Measurements from ENCODE around the gene RPL28. TPM values are rescaled to one million over a fixed set of nuclear protein-coding genes. Genes with fewer than 3 reads are reported as not detected.

The RPL28 gene
- total and polyA plus RNA-seq, 7 experiments from 2014 or later, result 740 to 3,799 (median 2,729) TPM

DNA sequence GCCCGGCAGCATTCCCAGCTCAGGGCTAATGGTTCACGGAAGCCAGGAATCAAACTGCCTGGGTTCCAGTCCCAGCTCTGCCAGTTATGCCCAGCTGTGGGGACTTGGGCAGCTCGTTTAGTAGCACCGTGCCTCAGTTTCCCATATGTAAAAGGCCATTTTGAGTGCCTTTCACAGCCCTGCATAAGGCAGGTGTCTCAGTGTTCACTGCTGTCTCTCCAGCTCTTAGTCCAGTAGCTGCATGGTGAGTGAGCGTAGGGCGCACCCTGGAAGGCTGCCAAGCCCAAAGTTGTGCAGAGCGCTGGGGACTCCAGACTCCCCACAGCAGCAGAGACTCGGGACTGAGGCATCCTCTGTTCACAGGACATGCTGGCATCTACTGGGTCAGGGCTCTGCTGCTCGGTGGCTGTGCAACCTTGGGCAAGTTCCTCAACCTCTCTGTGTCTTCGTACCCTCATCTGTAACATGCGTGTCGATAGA lies 5.5 kb downstream of the RPL28 start:
- peaks cover 0 to 60% (median 11%) of the 10 kb centered on the region in 3 experiments for H3K36me3 ChIP-seq (ENCODE audit: control insufficient read depth in 2 of 3, insufficient read depth in 3 of 3, low read length in 3 of 3)
- Mint-ChIP-seq H3K9me3 (no peaks in the 10 kb centered on the region), H3K36me3 (peaks cover 0 to 36% (median 13%) of the 10 kb centered on the region in 5 donors), H3K4me3 (no peak overlapping the region), H3K27me3 (no peaks in the 10 kb centered on the region), H3K27ac (peak overlapping the region in 3 of 9 donors; percentile 38 to 51 (median 49)), H3K4me1 (peaks cover 27 to 57% (median 44%) of the 10 kb centered on the region in 7 donors)
- H3K4me1 ChIP-seq (ENCODE audit: control insufficient read depth in 2 of 2, insufficient read depth in 2 of 2, low read length in 2 of 2), result peaks cover 25 to 30% of the 10 kb centered on the region in 2 donors
- H3K27me3 ChIP-seq (ENCODE audit: control insufficient read depth in 2 of 2, insufficient read depth in 2 of 2, low read length in 2 of 2), result no peaks in the 10 kb centered on the region
- intact Hi-C loops (cut with micrococcal nuclease), result no loop called here
- no peaks in the 10 kb centered on the region for H3K9me3 ChIP-seq (ENCODE audit: control insufficient read depth in 2 of 3, low read length in 3 of 3)
- ATAC-seq, result no peak
- POLR2A ChIA-PET, result interaction anchor here (7.3 kb wide), 1 partner anchor 14 kb away, joined by 82 read pairs; the partner anchor contains the start of gene UBE2S
- H3K27ac ChIP-seq (ENCODE audit: low read depth, low read length), result no peak overlapping the region
- no peak for DNase-seq
- no peak overlapping the region for H3K4me3 ChIP-seq (ENCODE audit: low read length)
- CTCF ChIA-PET, result interaction anchor here (0.6 kb wide), 1 partner anchor 228 kb away, joined by 4 read pairs; no protein-coding TSS in a partner anchor

DNA sequence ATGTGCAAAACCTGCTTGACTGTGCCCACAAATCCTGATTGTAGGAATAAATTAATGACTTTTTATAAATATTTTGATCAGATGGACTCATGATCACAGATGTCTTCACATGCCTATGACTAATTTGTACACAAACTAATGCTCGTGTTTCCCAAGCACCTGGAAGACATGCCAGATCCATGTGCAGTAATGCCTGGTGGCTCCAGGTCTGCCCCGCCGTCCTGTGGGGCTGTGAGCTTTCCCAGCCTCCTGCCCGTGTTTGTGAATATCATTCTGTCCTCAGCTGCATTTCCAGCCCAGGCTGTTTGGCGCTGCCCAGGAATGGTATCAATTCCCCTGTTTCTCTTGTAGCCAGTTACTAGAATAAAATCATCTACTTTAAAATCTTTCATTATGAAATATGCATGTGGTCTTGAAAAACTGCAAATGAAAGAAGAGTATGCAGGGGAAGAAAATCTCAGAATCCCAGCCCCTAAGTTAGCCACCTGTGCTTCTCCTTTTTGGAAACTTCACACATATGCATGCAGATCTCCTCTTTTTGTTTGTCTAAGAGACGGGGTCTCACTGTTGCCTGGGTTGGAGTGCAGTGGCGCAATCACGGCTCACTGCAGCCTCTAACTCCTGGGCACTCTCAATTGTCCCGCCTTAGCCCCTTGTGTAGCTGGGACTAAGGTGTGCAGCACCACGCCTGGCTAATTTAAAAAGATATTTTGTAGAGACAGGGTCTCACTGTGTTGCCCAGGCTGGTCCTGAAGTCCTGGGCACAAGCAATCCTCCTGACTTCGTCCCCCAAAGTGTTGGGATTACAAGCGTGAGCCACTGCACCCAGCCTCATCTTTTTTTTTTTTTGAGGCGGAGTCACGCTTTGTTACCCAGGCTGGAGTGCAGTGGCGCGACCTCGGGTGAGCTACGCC lies 6.2 kb downstream of the RPL28 start:
- intact Hi-C loops (cut with micrococcal nuclease), result no loop called here
- Histone ChIP-seq H3K36me3 (ENCODE audit: control insufficient read depth in 2 of 3, insufficient read depth in 3 of 3, low read length in 3 of 3) (peaks cover 0 to 55% (median 9%) of the 10 kb centered on the region in 3 experiments), H3K9me3 (ENCODE audit: control insufficient read depth in 2 of 3, low read length in 3 of 3) (no peaks in the 10 kb centered on the region), H3K4me1 (ENCODE audit: control insufficient read depth in 2 of 2, insufficient read depth in 2 of 2, low read length in 2 of 2) (peaks cover 19 to 25% of the 10 kb centered on the region in 2 donors), H3K27ac (ENCODE audit: low read depth, low read length) (no peak overlapping the region), H3K4me3 (ENCODE audit: low read length) (no peak overlapping the region), H3K27me3 (ENCODE audit: control insufficient read depth in 2 of 2, insufficient read depth in 2 of 2, low read length in 2 of 2) (no peaks in the 10 kb centered on the region)
- Mint-ChIP-seq H3K27ac (peak overlapping the region in 5 of 9 donors; percentile 0 to 51 (median 25)), H3K27me3 (no peaks in the 10 kb centered on the region), H3K36me3 (peaks cover 0 to 29% (median 6%) of the 10 kb centered on the region in 5 donors), H3K4me1 (peaks cover 20 to 51% (median 37%) of the 10 kb centered on the region in 7 donors), H3K4me3 (no peak overlapping the region), H3K9me3 (no peaks in the 10 kb centered on the region)
- DNase-seq (no peak), ATAC-seq (no peak)
- CTCF ChIA-PET, result no interaction called here
- POLR2A ChIA-PET, result interaction anchor here (7.3 kb wide), 1 partner anchor 14 kb away, joined by 82 read pairs; the partner anchor contains the start of gene UBE2S

DNA sequence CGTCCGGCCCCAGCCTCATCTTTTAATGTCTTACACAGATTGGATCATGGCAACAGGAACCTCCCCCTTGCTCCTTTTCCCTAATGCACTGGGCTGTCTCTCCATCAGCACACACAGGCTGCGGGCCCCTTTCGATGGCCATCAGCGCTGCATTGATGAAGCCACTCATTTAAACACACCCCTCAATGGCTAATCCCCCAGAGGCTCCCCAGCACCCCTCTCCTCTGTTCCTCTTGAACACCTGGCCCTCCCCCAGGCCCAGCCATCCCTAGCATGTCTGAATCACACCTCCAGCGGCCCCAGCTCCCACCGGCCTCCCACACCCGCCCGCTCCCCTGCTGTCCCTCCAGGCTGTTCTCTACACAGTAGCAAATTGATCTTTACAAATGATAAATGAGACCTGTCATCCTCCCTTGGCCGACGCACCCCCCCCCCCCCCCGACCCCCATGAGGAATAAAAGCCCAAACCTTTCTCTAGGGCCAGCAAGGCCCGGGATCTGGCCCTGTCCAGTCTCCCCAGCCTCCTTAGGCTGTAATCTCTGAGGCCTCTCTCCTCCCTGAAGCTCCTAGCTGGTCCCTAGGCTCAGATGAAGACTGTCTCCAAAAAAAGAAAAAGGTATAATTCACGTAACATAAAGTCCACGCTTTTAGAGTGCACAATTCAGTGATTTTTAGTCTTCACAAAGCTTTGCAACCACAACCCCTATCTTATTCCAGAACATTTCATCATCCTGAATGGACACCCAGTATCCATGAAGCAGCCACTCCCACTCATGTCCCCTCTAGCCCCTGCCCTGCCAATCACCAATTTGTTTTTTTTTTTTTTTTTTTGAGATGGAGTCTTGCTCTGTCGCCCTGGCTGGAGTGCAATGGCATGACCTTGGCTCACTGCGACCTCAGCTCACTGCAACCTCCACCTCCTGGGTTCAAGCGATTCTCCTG lies 7.4 kb downstream of the RPL28 start:
- peaks cover 0 to 44% (median 4%) of the 10 kb centered on the region in 3 experiments for H3K36me3 ChIP-seq (ENCODE audit: control insufficient read depth in 2 of 3, insufficient read depth in 3 of 3, low read length in 3 of 3)
- no peak for ATAC-seq

DNA sequence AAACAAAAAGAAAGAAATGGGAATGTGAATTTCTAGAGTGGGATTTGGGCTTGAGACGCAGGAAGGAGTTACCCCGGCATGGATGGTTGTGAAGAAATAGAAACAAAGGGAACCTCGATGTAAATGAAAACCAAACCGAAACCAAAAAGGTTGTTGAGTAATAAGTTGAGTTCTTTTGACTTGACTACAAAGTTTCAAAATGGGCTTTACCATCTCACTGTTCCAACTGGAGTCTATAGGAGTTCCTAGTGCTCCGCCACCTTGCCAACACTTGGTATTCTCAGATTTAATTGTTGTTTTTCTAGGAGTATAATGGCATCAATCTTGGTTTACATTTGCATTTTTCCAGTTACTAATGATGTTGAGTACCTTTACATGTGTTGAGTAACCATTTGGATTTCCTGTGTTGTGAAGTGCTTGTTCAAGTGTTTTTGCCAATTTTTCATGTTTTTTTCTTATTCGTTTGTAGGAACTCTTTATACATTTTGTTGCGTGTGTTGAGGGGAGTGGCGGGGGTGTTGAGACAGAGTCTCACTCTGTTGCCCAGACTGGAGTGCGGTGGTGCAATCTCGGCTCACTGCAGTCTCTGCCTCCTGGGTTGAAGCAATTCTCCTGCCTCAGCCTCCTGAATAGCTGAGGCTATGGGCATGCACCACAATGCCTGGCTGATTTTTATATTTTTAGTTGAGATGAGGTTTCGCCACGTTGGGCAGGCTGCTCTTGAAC lies 12.6 kb downstream of the RPL28 start:
- Histone ChIP-seq H3K4me3 (ENCODE audit: low read length) (no peak overlapping the region), H3K9me3 (ENCODE audit: control insufficient read depth in 2 of 3, low read length in 3 of 3) (no peaks in the 10 kb centered on the region), H3K36me3 (ENCODE audit: control insufficient read depth in 2 of 3, insufficient read depth in 3 of 3, low read length in 3 of 3) (peaks cover 0 to 29% (median 2%) of the 10 kb centered on the region in 3 experiments), H3K27ac (ENCODE audit: low read depth, low read length) (no peak overlapping the region), H3K27me3 (ENCODE audit: control insufficient read depth in 2 of 2, insufficient read depth in 2 of 2, low read length in 2 of 2) (no peaks in the 10 kb centered on the region), H3K4me1 (ENCODE audit: control insufficient read depth in 2 of 2, insufficient read depth in 2 of 2, low read length in 2 of 2) (no peaks in the 10 kb centered on the region)
- Mint-ChIP-seq H3K27ac (peak overlapping the region in 3 of 9 donors; percentile 13 to 28 (median 23)), H3K4me1 (peaks cover 0 to 36% (median 3%) of the 10 kb centered on the region in 7 donors), H3K27me3 (no peaks in the 10 kb centered on the region), H3K9me3 (no peaks in the 10 kb centered on the region), H3K36me3 (peaks cover 0 to 16% (median 10%) of the 10 kb centered on the region in 5 donors), H3K4me3 (peak overlapping the region in 1 of 10 donors; percentile 5)
- CTCF ChIA-PET, result no interaction called here
- DNase-seq (no peak), ATAC-seq (peak; percentile 26)
- intact Hi-C loops (cut with micrococcal nuclease), result no loop called here
- POLR2A ChIA-PET, result interaction anchor here (1.4 to 2.5 kb wide), 3 partner anchors 9 to 14 kb away, joined by 5 to 8 read pairs (median 6); partner anchors contain the start of genes RPL28, TMEM238 and UBE2S

More for the DNA sequence above, 7.4 kb downstream of the RPL28 start:
- ChIA-PET POLR2A (interaction anchor here (0.7 to 7.3 kb wide), 4 partner anchors 9 to 56 kb away, joined by 3 to 82 read pairs (median 3); partner anchors contain the start of genes TMEM238 and UBE2S), CTCF (interaction anchor here (0.7 kb wide), 1 partner anchor 17 kb away, joined by 5 read pairs; no protein-coding TSS in a partner anchor)
- Histone ChIP-seq H3K27me3 (ENCODE audit: control insufficient read depth in 2 of 2, insufficient read depth in 2 of 2, low read length in 2 of 2) (no peaks in the 10 kb centered on the region), H3K9me3 (ENCODE audit: control insufficient read depth in 2 of 3, low read length in 3 of 3) (no peaks in the 10 kb centered on the region), H3K27ac (ENCODE audit: low read depth, low read length) (no peak overlapping the region), H3K4me1 (ENCODE audit: control insufficient read depth in 2 of 2, insufficient read depth in 2 of 2, low read length in 2 of 2) (peaks cover 8 to 15% of the 10 kb centered on the region in 2 donors), H3K4me3 (ENCODE audit: low read length) (no peak overlapping the region)
- Mint-ChIP-seq H3K36me3 (peaks cover 0 to 19% (median 5%) of the 10 kb centered on the region in 5 donors), H3K9me3 (no peaks in the 10 kb centered on the region), H3K4me3 (no peak overlapping the region), H3K4me1 (peaks cover 19 to 40% (median 27%) of the 10 kb centered on the region in 7 donors), H3K27me3 (no peaks in the 10 kb centered on the region), H3K27ac (peak overlapping the region in 5 of 9 donors; percentile 18 to 71 (median 61))
- intact Hi-C loops (cut with micrococcal nuclease), result no loop called here
- no peak for DNase-seq

DNA sequence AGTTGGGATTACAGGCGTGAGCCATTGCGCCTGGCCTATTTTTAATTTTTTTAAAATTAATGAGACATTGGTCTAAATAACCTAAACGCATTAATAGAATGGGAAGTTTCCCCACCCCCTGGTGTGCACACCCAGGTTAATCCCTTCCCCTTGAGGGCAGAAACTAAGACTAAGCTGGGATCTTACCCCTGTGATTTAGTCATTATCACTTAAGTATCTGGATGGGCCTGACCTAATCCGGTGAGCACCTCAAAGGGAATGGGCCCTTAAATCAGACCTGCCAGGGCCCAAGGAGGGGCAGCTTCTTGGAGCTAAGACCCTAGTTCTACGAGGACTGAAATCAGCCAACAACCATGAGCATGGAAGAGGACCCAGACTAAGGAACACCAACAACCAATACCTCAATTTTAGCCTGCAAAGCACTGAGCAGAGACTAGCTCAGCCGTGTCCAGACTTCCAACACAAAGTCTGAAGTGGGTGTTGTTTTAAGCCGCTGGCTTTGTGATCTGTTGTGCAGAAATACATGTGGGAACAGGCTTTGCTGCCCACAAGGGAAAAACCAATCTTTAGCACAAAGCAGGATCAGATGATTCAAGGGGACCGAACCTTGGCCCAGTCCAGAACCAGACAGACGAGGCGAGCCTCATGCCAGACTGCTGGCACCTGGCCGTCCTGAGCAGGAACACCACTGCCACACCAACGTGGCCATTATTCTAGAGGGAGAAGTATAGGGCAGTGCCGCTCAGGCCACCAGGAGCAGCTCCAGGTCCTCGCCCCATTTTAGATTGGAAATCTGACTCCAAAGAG lies 14.8 kb downstream of the RPL28 start:
- Histone ChIP-seq H3K4me1 (ENCODE audit: control insufficient read depth in 2 of 2, insufficient read depth in 2 of 2, low read length in 2 of 2) (peaks cover 0 to 2% of the 10 kb centered on the region in 2 donors), H3K4me3 (ENCODE audit: low read length) (no peak overlapping the region), H3K27ac (ENCODE audit: low read depth, low read length) (no peak overlapping the region), H3K27me3 (ENCODE audit: control insufficient read depth in 2 of 2, insufficient read depth in 2 of 2, low read length in 2 of 2) (no peaks in the 10 kb centered on the region), H3K36me3 (ENCODE audit: control insufficient read depth in 2 of 3, insufficient read depth in 3 of 3, low read length in 3 of 3) (peaks cover 0 to 42% (median 2%) of the 10 kb centered on the region in 3 experiments), H3K9me3 (ENCODE audit: control insufficient read depth in 2 of 3, low read length in 3 of 3) (no peaks in the 10 kb centered on the region)
- H3K4me3 Mint-ChIP-seq, result no peak overlapping the region
- CTCF ChIA-PET, result interaction anchor here (1.2 kb wide), 1 partner anchor 10 kb away, joined by 3 read pairs; no protein-coding TSS in a partner anchor
- ATAC-seq (no peak), DNase-seq (no peak)
- intact Hi-C loops (cut with micrococcal nuclease), result no loop called here
- peaks cover 1 to 41% (median 6%) of the 10 kb centered on the region in 7 donors for H3K4me1 Mint-ChIP-seq
- POLR2A ChIA-PET, result interaction anchor here (0.6 kb wide), 1 partner anchor 59 kb away, joined by 3 read pairs; no protein-coding TSS in a partner anchor
- H3K27ac Mint-ChIP-seq, result peak overlapping the region in 1 of 9 donors; percentile 38
- H3K9me3 Mint-ChIP-seq, result no peaks in the 10 kb centered on the region
- peaks cover 0 to 20% (median 10%) of the 10 kb centered on the region in 5 donors for H3K36me3 Mint-ChIP-seq
- H3K27me3 Mint-ChIP-seq, result no peaks in the 10 kb centered on the region
